Left kidney (tissue), 2 donors: ENCODE data around the gene ANKRD49. TPM values are rescaled to one million over a fixed set of nuclear protein-coding genes. Genes with fewer than 3 reads are reported as not detected.

Experiments used
- DNase-seq: peaks from one replicate; pipeline ENCODE4 v3.0.0-alpha.2; 2013
- polyA plus RNA-seq: library from polyadenylated mRNA; unstranded; fragments of 120-200 nt; gene quantifications from one replicate; pipeline ENCODE4 v1.2.1, GENCODE V29; 2013; ENCODE audit not compliant: insufficient read length

ANKRD49 gene
- polyA plus RNA-seq, 1 donor, result 25.5 TPM

- DNase-seq, result peak; percentile 81
These were observed 50.2 kb downstream of the ANKRD49 start, which contains the start of gene FUT4 for GRCh38 chr11:94543695-94544645. FUT4 (plus strand) TSS chr11:94543921; CDS start chr11:94544134, 213 bp downstream.

- no peak for DNase-seq
These were observed 51.0 kb downstream of the ANKRD49 start for GRCh38 chr11:94544646-94545263.

GRCh38 chr11:94545264-94546161, 51.7 kb downstream of the ANKRD49 start:
- DNase-seq, result no peak

GRCh38 chr11:94546162-94546470, 52.3 kb downstream of the ANKRD49 start:
- DNase-seq, result no peak

- no peak for DNase-seq
These were observed 53.1 kb downstream of the ANKRD49 start for GRCh38 chr11:94546886-94547285.

- DNase-seq, result no peak
These were observed 55.4 kb downstream of the ANKRD49 start for GRCh38 chr11:94549146-94549545.

Other genes with a start within 250 kb of the ANKRD49 start
- gene IZUMO1R, start 189.4 kb upstream of the ANKRD49 start, polyA plus RNA-seq, result 0.18 TPM
- 0.75 TPM for gene GPR83, start 92.6 kb upstream of the ANKRD49 start, polyA plus RNA-seq
- 54.8 TPM for gene MRE11, start 140 bp upstream of the ANKRD49 start, polyA plus RNA-seq
- 0.20 TPM for gene C11orf97, start 18.5 kb downstream of the ANKRD49 start, polyA plus RNA-seq
- 5.8 TPM for gene FUT4, start 49.9 kb downstream of the ANKRD49 start, polyA plus RNA-seq
- 4.7 TPM for gene PIWIL4, start 73.4 kb downstream of the ANKRD49 start, polyA plus RNA-seq